ENCODE data around the gene TXLNB.

- TF ChIP-seq CTCF (IDR thresholded peaks at IDR 0.05; ENCODE audit: low read length) (no peak), EZH2phosphoT487 (IDR thresholded peaks at IDR 0.05; ENCODE audit: low read length) (no peak), EZH2 (optimal IDR thresholded peaks at IDR 0.05; ENCODE audit: low read depth, low read length) (no peak)
Observed at GRCh38 chr6:139277161-139277560, 14.6 kb downstream of the TXLNB start.
